Stimulated activated CD4-positive, alpha-beta T cell treated with anti-CD3 and anti-CD28 coated beads, Interleukin-1b, Interleukin-23, amount 100 ng/mL, for 24 hours (primary cell): ENCODE data around the gene PRICKLE3.
"Not testable (repeated sequence)": the region's sequence is repeated elsewhere in the genome, so short reads cannot be mapped to it uniquely, and the experiment has no call there.

Source experiments
- DNase-seq, 4 experiments: peaks; one replicate each; pipeline ENCODE4 v3.0.0-alpha.2; 2020; ENCODE audit warnings: low read depth in 4 of 4, low spot score in 1 of 4

PRICKLE3 gene

GRCh38 chrX:49161632-49162031 lies 24.5 kb downstream of the PRICKLE3 start:
- DNase-seq = no peak

GRCh38 chrX:49160908-49161307 lies 25.3 kb downstream of the PRICKLE3 start:
- DNase-seq = no peak

GRCh38 chrX:49157194-49157593 lies 29.0 kb downstream of the PRICKLE3 start:
- DNase-seq = no peak

- DNase-seq = peak; percentile 59 to 74 (median 71)
Observed at GRCh38 chrX:49155900-49156837, 30.0 kb downstream of the PRICKLE3 start.

- DNase-seq = no peak
Observed at GRCh38 chrX:49155243-49155899, 30.8 kb downstream of the PRICKLE3 start.

- no peak for DNase-seq
Observed at GRCh38 chrX:49153467-49153866, 32.7 kb downstream of the PRICKLE3 start.

GRCh38 chrX:49149291-49149690 lies 36.9 kb downstream of the PRICKLE3 start:
- DNase-seq = not testable (repeated sequence)

GRCh38 chrX:49148390-49149100 lies 37.6 kb downstream of the PRICKLE3 start:
- DNase-seq = not testable (repeated sequence)

- no peak for DNase-seq
Observed at GRCh38 chrX:49147936-49148335, 38.2 kb downstream of the PRICKLE3 start.

- DNase-seq = no peak
Observed at GRCh38 chrX:49147282-49147681, 38.9 kb downstream of the PRICKLE3 start.

- DNase-seq = not testable (repeated sequence)
Observed at GRCh38 chrX:49143154-49143553, 43.0 kb downstream of the PRICKLE3 start.

- DNase-seq = not testable (repeated sequence)
Observed at GRCh38 chrX:49142264-49142663, 43.9 kb downstream of the PRICKLE3 start.

- DNase-seq = no peak
Observed at GRCh38 chrX:49139713-49140112, 46.5 kb downstream of the PRICKLE3 start.

- no peak for DNase-seq
Observed at GRCh38 chrX:49137492-49137891, 48.7 kb downstream of the PRICKLE3 start.

GRCh38 chrX:49133759-49134158 lies 52.4 kb downstream of the PRICKLE3 start:
- DNase-seq = no peak

- not testable (repeated sequence) for DNase-seq
Observed at GRCh38 chrX:49132275-49132674, 53.9 kb downstream of the PRICKLE3 start.

GRCh38 chrX:49129427-49129826 lies 56.7 kb downstream of the PRICKLE3 start:
- no peak for DNase-seq

GRCh38 chrX:49127742-49128258 lies 58.4 kb downstream of the PRICKLE3 start:
- not testable (repeated sequence) for DNase-seq
